Transverse colon (tissue), 4 donors: Measurements from ENCODE around the gene IFIH1.

ENCODE experiments used
- EP300 ChIP-seq: sonication (generic); formaldehyde crosslinking; IDR thresholded peaks from one replicate; pipeline ENCODE4 v1.6.1; 2017; ENCODE audit warnings: antibody characterized with exemption, low read depth
- POLR2A ChIP-seq: fragments of 450-650 bp; IDR thresholded peaks from one replicate; pipeline ENCODE4 v1.6.1; 2016; ENCODE audit warnings: antibody characterized with exemption, mild to moderate bottlenecking, moderate library complexity
- POLR2AphosphoS5 ChIP-seq, 3 donors: sonication (generic); formaldehyde crosslinking; IDR thresholded peaks; one replicate each; pipeline ENCODE4 v1.6.1; 2016; ENCODE audit warnings: antibody characterized with exemption in 3 of 3
- TF ChIP-seq, protein P1 (sequence below), 5 experiments: fragments of 200-600 bp in 3 of 5; fragments of 450-650 bp in 2 of 5; sonication (generic) in 3 of 5; IDR thresholded peaks; 1 replicate in 2 of 5; 2 replicates in 3 of 5; pipeline ENCODE4 v1.5.1; 2016 to 2017; ENCODE audit warnings: antibody characterized with exemption in 5 of 5, inconsistent platforms in 3 of 5, mild to moderate bottlenecking in 2 of 5, moderate library complexity in 1 of 5

DNA sequence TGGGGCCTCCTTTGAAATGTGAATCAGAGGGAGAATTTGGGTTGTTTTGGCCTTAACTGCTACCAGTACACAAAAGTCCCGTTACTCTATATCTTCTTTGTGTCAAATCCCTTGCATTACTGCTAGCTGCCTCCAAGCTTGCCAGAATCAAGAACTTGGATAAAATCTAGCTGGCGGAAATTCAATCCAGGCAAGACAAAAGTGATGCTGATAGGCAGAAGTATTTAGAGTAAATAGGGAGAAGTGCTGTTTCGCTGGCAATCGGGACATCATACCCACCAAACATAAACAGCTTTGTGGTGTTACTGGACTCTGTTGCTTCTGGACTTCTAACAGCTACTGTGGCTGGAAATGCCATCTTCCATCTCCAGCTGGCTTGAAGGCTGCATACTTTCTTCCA, 2.5 kb downstream of the IFIH1 start:
- TF ChIP-seq, protein P1, sequence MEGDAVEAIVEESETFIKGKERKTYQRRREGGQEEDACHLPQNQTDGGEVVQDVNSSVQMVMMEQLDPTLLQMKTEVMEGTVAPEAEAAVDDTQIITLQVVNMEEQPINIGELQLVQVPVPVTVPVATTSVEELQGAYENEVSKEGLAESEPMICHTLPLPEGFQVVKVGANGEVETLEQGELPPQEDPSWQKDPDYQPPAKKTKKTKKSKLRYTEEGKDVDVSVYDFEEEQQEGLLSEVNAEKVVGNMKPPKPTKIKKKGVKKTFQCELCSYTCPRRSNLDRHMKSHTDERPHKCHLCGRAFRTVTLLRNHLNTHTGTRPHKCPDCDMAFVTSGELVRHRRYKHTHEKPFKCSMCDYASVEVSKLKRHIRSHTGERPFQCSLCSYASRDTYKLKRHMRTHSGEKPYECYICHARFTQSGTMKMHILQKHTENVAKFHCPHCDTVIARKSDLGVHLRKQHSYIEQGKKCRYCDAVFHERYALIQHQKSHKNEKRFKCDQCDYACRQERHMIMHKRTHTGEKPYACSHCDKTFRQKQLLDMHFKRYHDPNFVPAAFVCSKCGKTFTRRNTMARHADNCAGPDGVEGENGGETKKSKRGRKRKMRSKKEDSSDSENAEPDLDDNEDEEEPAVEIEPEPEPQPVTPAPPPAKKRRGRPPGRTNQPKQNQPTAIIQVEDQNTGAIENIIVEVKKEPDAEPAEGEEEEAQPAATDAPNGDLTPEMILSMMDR (IDR thresholded peaks at IDR 0.05) = no peak
- TF ChIP-seq POLR2A (no peak), EP300 (no peak), POLR2AphosphoS5 (IDR thresholded peaks at IDR 0.05) (no peak)
